K562 (cell line): ENCODE measurements around the gene USP8. TPM values are rescaled to one million over a fixed set of nuclear protein-coding genes. Genes with fewer than 3 reads are reported as not detected.
A peak's percentile ranks its signal among the peaks of the same experiment; 100 is the strongest.

Experiments used
- ATAC-seq: fragments of 200-7000 bp; cut with Tn5 transposase; 3 replicates; pipeline ENCODE4 v1.9.1; 2020; ENCODE audit warnings: moderate library complexity
- BruUV-seq: library from RNA; stranded (reverse); fragments of 400-500 nt; replicated peaks from 2 replicates; lab custom pipeline; 2021; lab: Mats Ljungman, UMichigan
- CTCF ChIA-PET: fragments of 300-600 bp; formaldehyde crosslinking; extraction: SDS; loops from one replicate; lab custom pipeline; 2021; ENCODE audit warnings: low intra/inter-chr PET ratio; lab: Yijun Ruan, JAX
- POLR2A ChIA-PET: fragments of 300-600, 350-650 bp; sonication (Branson Sonifier 250); formaldehyde crosslinking; extraction: SDS; loops from one replicate; lab custom pipeline; 2021; ENCODE audit warnings: antibody characterized with exemption, inconsistent platforms; lab: Yijun Ruan, JAX
- DNase-seq, 4 experiments: peaks; one replicate each; pipeline versions ENCODE4 v3.0.0 to v3.0.0-alpha.2; 2011 to 2018; ENCODE audit warnings: low spot score in 3 of 4, mixed read lengths in 3 of 4; ENCODE audit errors: extremely low read depth in 1 of 4
- FAIRE-seq: peaks from 2 replicates; lab custom pipeline; 2011; peaks lifted over from hg19 to GRCh38; lab: Jason Lieb, UNC
- H2AFZ ChIP-seq: 2 replicates; pipeline ENCODE4 v1.6.0; 2011; ENCODE audit warnings: low read depth, low read length, control low read depth, inconsistent platforms
- H3K27ac ChIP-seq: fragments of 200-600 bp; 3 replicates; pipeline ENCODE4 v1.8.0; 2011; ENCODE audit warnings: low read depth, mild to moderate bottlenecking, control low read depth, inconsistent platforms, low read length, moderate library complexity, mixed read lengths; ENCODE audit errors: extremely low read depth
- H3K27me3 ChIP-seq, 2 experiments: fragments of 300-600 bp in 1 of 2; 2 replicates in 1 of 2; 3 replicates in 1 of 2; pipeline versions ENCODE4 v1.6.0 to v1.8.0; 2011; ENCODE audit warnings: inconsistent platforms in 2 of 2, low read length in 2 of 2, mild to moderate bottlenecking in 1 of 2, mixed read lengths in 1 of 2, moderate library complexity in 1 of 2; ENCODE audit not compliant: control insufficient read depth in 2 of 2, insufficient read depth in 2 of 2
- H3K36me3 ChIP-seq: fragments of 300-600 bp; 3 replicates; pipeline ENCODE4 v1.8.0; 2011; ENCODE audit warnings: mild to moderate bottlenecking, low read length, inconsistent platforms; ENCODE audit not compliant: control insufficient read depth, insufficient read depth
- H3K4me1 ChIP-seq, 2 experiments: fragments of 200-600 bp in 1 of 2; replicated peaks in 1 of 2; 2 replicates in 1 of 2; 3 replicates in 1 of 2; pipeline versions ENCODE4 v1.5.1 to v1.8.0; 2011; ENCODE audit warnings: inconsistent platforms in 2 of 2, low read length in 2 of 2, mild to moderate bottlenecking in 1 of 2, mixed read lengths in 1 of 2, moderate library complexity in 1 of 2; ENCODE audit not compliant: control insufficient read depth in 2 of 2, insufficient read depth in 2 of 2
- H3K4me2 ChIP-seq: 2 replicates; pipeline ENCODE4 v1.6.1; 2011; ENCODE audit warnings: low read length, control low read depth, inconsistent platforms, mixed read lengths; ENCODE audit not compliant: insufficient read depth
- H3K4me3 ChIP-seq: fragments of 200-600 bp; sonication (generic), shearing (Covaris generic); 2 replicates; pipeline ENCODE4 v1.5.1; 2016; ENCODE audit warnings: control low read depth, inconsistent platforms
- H3K79me2 ChIP-seq: fragments of 200-600 bp; 3 replicates; pipeline ENCODE4 v1.8.0; 2011; ENCODE audit warnings: low read length, inconsistent platforms; ENCODE audit not compliant: control insufficient read depth, insufficient read depth
- H3K9ac ChIP-seq, 2 experiments: 2 replicates each; pipeline versions ENCODE4 v1.6.0 to v1.6.1; 2011; ENCODE audit warnings: low read depth in 2 of 2, low read length in 2 of 2, control low read depth in 1 of 2, inconsistent platforms in 1 of 2, mild to moderate bottlenecking in 1 of 2, mixed read lengths in 1 of 2; ENCODE audit not compliant: insufficient read depth in 1 of 2
- H3K9me1 ChIP-seq: one replicate; pipeline ENCODE4 v1.6.0; 2011; ENCODE audit warnings: inconsistent platforms, mild to moderate bottlenecking, low read length, moderate library complexity; ENCODE audit not compliant: control insufficient read depth, insufficient read depth
- H3K9me3 ChIP-seq: replicated peaks from 2 replicates; pipeline ENCODE4 v1.5.1; 2011; ENCODE audit warnings: low read depth, low read length, inconsistent platforms; ENCODE audit not compliant: control insufficient read depth, insufficient read depth
- H4K20me1 ChIP-seq: replicated peaks from 2 replicates; pipeline ENCODE4 v1.6.1; 2011; ENCODE audit warnings: low read length, inconsistent platforms, mixed read lengths; ENCODE audit not compliant: control insufficient read depth, insufficient read depth
- ATF3 ChIP-seq, 2 experiments: fragments of 450-650 bp in 1 of 2; sonication (generic) in 1 of 2; formaldehyde crosslinking in 1 of 2; IDR thresholded peaks in 1 of 2; conservative IDR thresholded peaks in 1 of 2; 2 replicates each; pipeline versions ENCODE4 v1.6.1 to v1.8.1; 2016 to 2023; ENCODE audit warnings: mild to moderate bottlenecking in 2 of 2, moderate library complexity in 2 of 2, inconsistent platforms in 1 of 2, missing genetic modification reagents in 1 of 2
- CBX2 ChIP-seq: fragments of 200-600 bp; sonication (generic); IDR thresholded peaks from one replicate; pipeline ENCODE4 v1.6.1; 2012; ENCODE audit warnings: mild to moderate bottlenecking, low read length, inconsistent platforms; ENCODE audit not compliant: insufficient read depth, poor library complexity, severe bottlenecking
- CEBPB ChIP-seq: fragments of 450-650 bp; IDR thresholded peaks from 2 replicates; pipeline ENCODE4 v1.6.1; 2016; ENCODE audit warnings: missing genetic modification characterization, missing compliant biosample characterization
- CEBPG ChIP-seq, 3 experiments: fragments of 200-800 bp in 1 of 3; sonication (Bioruptor generic) in 1 of 3; sonication (generic) in 1 of 3; formaldehyde crosslinking in 1 of 3; IDR thresholded peaks in 2 of 3; conservative IDR thresholded peaks in 1 of 3; 2 replicates each; pipeline versions ENCODE4 v1.6.1 to v1.8.0; 2016 to 2022; ENCODE audit warnings: missing compliant biosample characterization in 2 of 3, missing genetic modification characterization in 2 of 3, mild to moderate bottlenecking in 1 of 3, missing genetic modification reagents in 1 of 3
- CREB3 ChIP-seq: fragments of 450-650 bp; conservative IDR thresholded peaks from 2 replicates; pipeline ENCODE4 v1.6.1; 2016; ENCODE audit warnings: missing genetic modification characterization, low read depth, mild to moderate bottlenecking, missing compliant biosample characterization, moderate library complexity
- E2F1 ChIP-seq: sonication (generic); formaldehyde crosslinking; IDR thresholded peaks from 2 replicates; pipeline ENCODE4 v1.8.1; 2023; ENCODE audit warnings: mild to moderate bottlenecking, missing genetic modification reagents, moderate library complexity
- EGR1 ChIP-seq: fragments of 450-650 bp; conservative IDR thresholded peaks from 2 replicates; pipeline ENCODE4 v1.6.1; 2017; ENCODE audit warnings: mild to moderate bottlenecking
- FIP1L1 ChIP-seq: fragments of 200-400 bp; formaldehyde crosslinking; IDR thresholded peaks from 2 replicates; pipeline ENCODE4 v1.6.1; 2018; ENCODE audit warnings: mild to moderate bottlenecking, low read depth, low read length; ENCODE audit not compliant: poor library complexity, severe bottlenecking
- FOXJ3 ChIP-seq: sonication (generic); formaldehyde crosslinking; IDR thresholded peaks from 2 replicates; pipeline ENCODE4 v1.4.0; 2020; ENCODE audit warnings: mild to moderate bottlenecking, missing genetic modification reagents
- HDGF ChIP-seq: fragments of 450-650 bp; IDR thresholded peaks from 2 replicates; pipeline ENCODE4 v1.6.1; 2016
- POU5F1 ChIP-seq: fragments of 150-350 bp; IDR thresholded peaks from 2 replicates; pipeline ENCODE4 v1.6.1; 2014; ENCODE audit warnings: borderline replicate concordance, low read length, low read depth, mild to moderate bottlenecking; ENCODE audit not compliant: partially characterized antibody
- RCOR1 ChIP-seq, 2 experiments: IDR thresholded peaks; 2 replicates each; pipeline ENCODE4 v1.6.1; 2012; ENCODE audit warnings: low read depth in 2 of 2, low read length in 2 of 2, borderline replicate concordance in 1 of 2, improper control_type of control experiment in 1 of 2
- SPI1 ChIP-seq: IDR thresholded peaks from 2 replicates; pipeline ENCODE4 v1.6.1; 2011; ENCODE audit warnings: low read depth, low read length, control low read depth, borderline replicate concordance
- TFE3 ChIP-seq: fragments of 450-650 bp; formaldehyde crosslinking; IDR thresholded peaks from 2 replicates; pipeline ENCODE4 v1.4.0; 2020; ENCODE audit warnings: mild to moderate bottlenecking, mixed read lengths
- ZNF780A ChIP-seq: fragments of 250-450 bp; sonication (Bioruptor Pico); IDR thresholded peaks from 2 replicates; pipeline ENCODE4 v1.5.0; 2021; ENCODE audit warnings: mild to moderate bottlenecking
- WGBS: fragments of 100-300 bp; shearing (Covaris generic); methylation state at CpG from one replicate; pipeline ENCODE4 v1.1.6; 2016; ENCODE audit warnings: low coverage, mixed read lengths; ENCODE audit not compliant: insufficient coverage; ENCODE audit errors: missing lambda C conversion rate; 5-methylcytosine and 5-hydroxymethylcytosine counted together
- in situ Hi-C: fragments of 300-500 bp; cut with MboI; formaldehyde crosslinking; loops from 4 replicates; pipeline ENCODE4 v1.15.0; 2018; ENCODE audit warnings: inconsistent platforms, mixed read lengths
- intact Hi-C: fragments of 100-400 bp; cut with micrococcal nuclease; formaldehyde crosslinking; loops from 2 replicates; pipeline ENCODE4 v1.14.2; 2022
- polyA plus RNA-seq, 8 experiments: library from polyadenylated mRNA; depleted of rRNA in 4 of 8; stranded (reverse) in 5 of 8; unstranded in 3 of 8; fragments of >200 nt; fragmentation: Nextera tagmentation in 2 of 8; fragmentation: Illumina TruSeq in 1 of 8; extraction: Ambion mirVana in 2 of 8; extraction: Trizol in 1 of 8; gene quantifications; 2 replicates each; pipeline versions ENCODE4 v1.2.1 to v1.2.3, GENCODE V29; 2011 to 2014; ENCODE audit warnings: inconsistent platforms in 1 of 8, missing spikeins in 1 of 8
- total RNA-seq, 7 experiments: library from RNA; depleted of rRNA in 6 of 7; stranded (reverse); fragments of >200 nt in 6 of 7; fragmentation: Illumina TruSeq in 2 of 7; extraction: Trizol in 2 of 7; gene quantifications; 2 replicates each; pipeline versions ENCODE4 v1.2.1 to v1.2.3, GENCODE V29; 2011 to 2021; ENCODE audit warnings: low replicate concordance in 1 of 7

The USP8 gene
- total and polyA plus RNA-seq, 9 of the 15 experiments (the other 6 are each of a cell fraction or from before 2014, with no cell fraction given) = 35.1 to 58.4 (median 46.1) TPM

GRCh38 chr15:50411870-50412269 is 12.3 kb upstream of the USP8 start:
- Histone ChIP-seq H3K9ac (no peak overlapping the region), H3K9me3 (no peaks in the 10 kb centered on the region), H3K36me3 (no peaks in the 10 kb centered on the region), H3K4me1 (peaks cover 0 to 11% of the 10 kb centered on the region in 2 experiments; a peak in 3 of 5 replicates), H3K79me2 (no peaks in the 10 kb centered on the region), H3K4me3 (no peak overlapping the region), H3K27me3 (no peaks in the 10 kb centered on the region), H3K4me2 (no peak overlapping the region), H4K20me1 (no peaks in the 10 kb centered on the region; the same call in 1 of the 2 replicates), H3K27ac (no peak overlapping the region), H2AFZ (no peak overlapping the region), H3K9me1 (no peaks in the 10 kb centered on the region)
- DNase-seq (no peak), ATAC-seq (no peak), FAIRE-seq (no peak)
- BruUV-seq = no TSS peak
- intact Hi-C loops (no loop called here), in situ Hi-C loops (no loop called here)
- TF ChIP-seq TFE3 (CRISPR knock-in tag) (no peak), CREB3 (tag) (no peak), ZNF780A (CRISPR knock-in tag) (no peak), E2F1 (CRISPR knock-in tag) (no peak), EGR1 (peak; percentile 37; the same call in 1 of the 2 replicates), FOXJ3 (CRISPR knock-in tag) (no peak), HDGF (no peak), CEBPG (CRISPR knock-in tag; IDR thresholded peaks at IDR 0.05) (0 out of 2 replicates have a peak, but pooled peaks have one; percentile 20), CEBPG (tag; conservative IDR thresholded peaks at IDR 0.05 in 1 of 2, IDR thresholded peaks at IDR 0.05 in 1 of 2) (peak; percentile 55 to 82; a peak in 3 of 4 replicates), CBX2 (no peak), FIP1L1 (no peak), POU5F1 (no peak), ATF3 (IDR thresholded peaks at IDR 0.05) (peak; percentile 87), ATF3 (CRISPR knock-in tag; conservative IDR thresholded peaks at IDR 0.05) (no peak), RCOR1 (IDR thresholded peaks at IDR 0.05; ENCODE audit: borderline replicate concordance in 1 of 2, low read depth in 2 of 2, low read length in 2 of 2) (0 out of 4 replicates have a peak, but pooled peaks of 1 of the 2 experiments have one; percentile 10), SPI1 (no peak), CEBPB (tag) (peak; percentile 77)
- ChIA-PET POLR2A (no interaction called here), CTCF (no interaction called here)
- 8% methylated on average over 2 of the region's 2 CpGs for WGBS
